ENCODE results near the gene DNAH1. TPM values are rescaled to one million over a fixed set of nuclear protein-coding genes. Genes with fewer than 3 reads are reported as not detected.

Gene DNAH1
- total RNA-seq, 1 donor from 2014 or later: 11.2 TPM

- Histone ChIP-seq H3K4me1 (peaks cover 22% of the 10 kb centered on the region), H3K4me3 (no peak overlapping the region), H3K36me3 (no peaks in the 10 kb centered on the region), H3K27me3 (no peaks in the 10 kb centered on the region), H3K27ac (peak overlapping the region; percentile 42), H3K9me3 (no peaks in the 10 kb centered on the region)
- intact Hi-C loops (cut with DNase I): no loop called here
- no peak for DNase-seq
- TF ChIP-seq, protein P1, sequence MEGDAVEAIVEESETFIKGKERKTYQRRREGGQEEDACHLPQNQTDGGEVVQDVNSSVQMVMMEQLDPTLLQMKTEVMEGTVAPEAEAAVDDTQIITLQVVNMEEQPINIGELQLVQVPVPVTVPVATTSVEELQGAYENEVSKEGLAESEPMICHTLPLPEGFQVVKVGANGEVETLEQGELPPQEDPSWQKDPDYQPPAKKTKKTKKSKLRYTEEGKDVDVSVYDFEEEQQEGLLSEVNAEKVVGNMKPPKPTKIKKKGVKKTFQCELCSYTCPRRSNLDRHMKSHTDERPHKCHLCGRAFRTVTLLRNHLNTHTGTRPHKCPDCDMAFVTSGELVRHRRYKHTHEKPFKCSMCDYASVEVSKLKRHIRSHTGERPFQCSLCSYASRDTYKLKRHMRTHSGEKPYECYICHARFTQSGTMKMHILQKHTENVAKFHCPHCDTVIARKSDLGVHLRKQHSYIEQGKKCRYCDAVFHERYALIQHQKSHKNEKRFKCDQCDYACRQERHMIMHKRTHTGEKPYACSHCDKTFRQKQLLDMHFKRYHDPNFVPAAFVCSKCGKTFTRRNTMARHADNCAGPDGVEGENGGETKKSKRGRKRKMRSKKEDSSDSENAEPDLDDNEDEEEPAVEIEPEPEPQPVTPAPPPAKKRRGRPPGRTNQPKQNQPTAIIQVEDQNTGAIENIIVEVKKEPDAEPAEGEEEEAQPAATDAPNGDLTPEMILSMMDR (IDR thresholded peaks at IDR 0.05): no peak
- ATAC-seq: no peak
These were observed 2.8 kb upstream of the DNAH1 start for GRCh38 chr3:52313188-52313773.

DNA sequence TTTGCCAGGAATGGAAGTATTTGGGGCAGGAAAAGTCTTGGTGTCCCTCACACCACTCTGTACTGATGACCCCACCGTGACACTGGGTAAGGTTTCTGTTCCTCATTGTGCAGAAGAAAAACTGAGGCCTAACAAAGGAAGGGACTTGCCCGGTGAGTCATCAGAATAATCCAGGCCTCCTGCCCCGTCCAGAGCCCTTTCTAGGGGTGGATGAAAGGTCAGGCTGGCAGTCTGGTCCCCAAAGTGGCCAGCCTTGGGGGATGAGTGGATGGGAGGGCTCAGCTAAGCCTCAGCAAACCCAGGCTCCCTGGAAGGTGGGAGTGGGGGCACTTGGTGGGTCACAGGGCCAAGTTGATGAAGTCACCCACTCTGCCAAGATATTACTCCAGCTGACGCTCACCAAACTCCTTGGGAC lies 2.3 kb upstream of the DNAH1 start:
- no peak overlapping the region for H3K4me3 ChIP-seq
- ATAC-seq (peak; percentile 74), DNase-seq (no peak)
- H3K36me3 ChIP-seq: no peaks in the 10 kb centered on the region
- intact Hi-C loops (cut with DNase I): no loop called here
- H3K27ac ChIP-seq: peak overlapping the region; percentile 42
- TF ChIP-seq, protein P1 (IDR thresholded peaks at IDR 0.05): no peak
- peaks cover 23% of the 10 kb centered on the region for H3K4me1 ChIP-seq
- no peaks in the 10 kb centered on the region for H3K9me3 ChIP-seq
- no peaks in the 10 kb centered on the region for H3K27me3 ChIP-seq

GRCh38 chr3:52314489-52314888 lies 1.6 kb upstream of the DNAH1 start:
- Histone ChIP-seq H3K27me3 (no peaks in the 10 kb centered on the region), H3K36me3 (no peaks in the 10 kb centered on the region), H3K27ac (no peak overlapping the region), H3K4me1 (peaks cover 23% of the 10 kb centered on the region), H3K4me3 (no peak overlapping the region), H3K9me3 (no peaks in the 10 kb centered on the region)
- DNase-seq (no peak), ATAC-seq (no peak)
- intact Hi-C loops (cut with DNase I): no loop called here
- TF ChIP-seq, protein P1 (IDR thresholded peaks at IDR 0.05): no peak

DNA sequence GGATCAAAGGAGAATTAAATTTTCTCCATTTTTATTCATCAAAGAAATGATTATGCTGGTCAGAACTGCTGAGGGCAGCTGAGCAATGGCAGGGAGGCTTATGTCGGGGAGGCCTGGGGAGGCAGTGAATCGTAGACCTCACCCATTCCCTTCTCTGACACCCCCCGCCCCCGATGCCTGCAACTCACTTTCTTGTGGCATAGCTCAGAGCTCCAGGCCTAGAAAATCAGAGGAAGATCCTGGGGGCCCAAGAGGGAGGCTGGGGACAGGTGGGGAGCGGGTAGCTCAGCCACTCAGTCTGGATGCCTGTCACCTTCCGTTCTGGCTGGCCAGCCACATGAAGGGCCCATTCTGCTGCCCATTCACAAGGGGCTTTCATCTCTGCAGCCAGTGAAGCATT lies 1.1 kb upstream of the DNAH1 start:
- Histone ChIP-seq H3K27ac (no peak overlapping the region), H3K27me3 (no peaks in the 10 kb centered on the region), H3K9me3 (no peaks in the 10 kb centered on the region), H3K36me3 (no peaks in the 10 kb centered on the region), H3K4me3 (no peak overlapping the region), H3K4me1 (peaks cover 23% of the 10 kb centered on the region)
- DNase-seq: no peak
- ATAC-seq: no peak
- TF ChIP-seq, protein P1 (IDR thresholded peaks at IDR 0.05): no peak
- intact Hi-C loops (cut with DNase I): no loop called here

- TF ChIP-seq, protein P1 (IDR thresholded peaks at IDR 0.05): no peak
- H3K27me3 ChIP-seq: no peaks in the 10 kb centered on the region
- intact Hi-C loops (cut with DNase I): no loop called here
- H3K36me3 ChIP-seq: no peaks in the 10 kb centered on the region
- peak; percentile 87 for ATAC-seq
- H3K27ac ChIP-seq: peak overlapping the region; percentile 42
- H3K4me3 ChIP-seq: peak overlapping the region; percentile 45
- peaks cover 23% of the 10 kb centered on the region for H3K4me1 ChIP-seq
- no peaks in the 10 kb centered on the region for H3K9me3 ChIP-seq
- peak; percentile 88 for DNase-seq
These were observed 1.3 kb downstream of the DNAH1 start for GRCh38 chr3:52317208-52318000.
